ENCODE measurements around the gene SRSF2. TPM values are rescaled to one million over a fixed set of nuclear protein-coding genes. Genes with fewer than 3 reads are reported as not detected.
"Not testable (repeated sequence)": the region's sequence is repeated elsewhere in the genome, so short reads cannot be mapped to it uniquely, and the experiment has no call there.

The SRSF2 gene
- total and polyA plus RNA-seq, 8 donors = 41.6 to 144 (median 69.9) TPM

GRCh38 chr17:76723812-76724211 is 13.3 kb downstream of the SRSF2 start:
- peaks cover 14 to 33% (median 25%) of the 10 kb centered on the region in 3 donors for H3K4me1 ChIP-seq
- no peak for FAIRE-seq
- no peak overlapping the region for H3K4me3 ChIP-seq
- peaks cover 8 to 52% (median 44%) of the 10 kb centered on the region in 3 donors for H3K36me3 ChIP-seq
- H3K27me3 ChIP-seq = no peaks in the 10 kb centered on the region
- WGBS, 2 donors = 90 to 98% methylated on average over 9 of the region's 9 CpGs
- intact Hi-C loops (cut with DNase I) = no loop called here
- H3K27ac ChIP-seq = no peak overlapping the region
- H3K9me3 ChIP-seq = no peaks in the 10 kb centered on the region
- ATAC-seq = no peak
- no peak for TF ChIP-seq CTCF (IDR thresholded peaks at IDR 0.05)
- DNase-seq = no peak

GRCh38 chr17:76722977-76723376 is 14.2 kb downstream of the SRSF2 start:
- DNase-seq; H3K27me3 ChIP-seq; H3K4me3 ChIP-seq; ATAC-seq; intact Hi-C loops (cut with DNase I); H3K9me3 ChIP-seq; H3K27ac ChIP-seq; FAIRE-seq: not testable (repeated sequence)
- WGBS, 2 donors = 94 to 98% methylated on average over 8 of the region's 8 CpGs
- Histone ChIP-seq H3K36me3 (peaks cover 8 to 60% (median 46%) of the 10 kb centered on the region in 3 donors), H3K4me1 (peaks cover 14 to 32% (median 23%) of the 10 kb centered on the region in 3 donors)

GRCh38 chr17:76722279-76722678 is 14.9 kb downstream of the SRSF2 start:
- peaks cover 14 to 28% (median 16%) of the 10 kb centered on the region in 3 donors for H3K4me1 ChIP-seq
- no peak overlapping the region for H3K4me3 ChIP-seq
- H3K9me3 ChIP-seq = no peaks in the 10 kb centered on the region
- H3K27me3 ChIP-seq = no peaks in the 10 kb centered on the region
- no peak for TF ChIP-seq CTCF (IDR thresholded peaks at IDR 0.05)
- no peak for DNase-seq
- WGBS, 2 donors = 88 to 89% methylated on average over 8 of the region's 8 CpGs
- no peak for ATAC-seq
- H3K27ac ChIP-seq = no peak overlapping the region
- intact Hi-C loops (cut with DNase I) = no loop called here
- H3K36me3 ChIP-seq = peaks cover 8 to 67% (median 46%) of the 10 kb centered on the region in 3 donors
- FAIRE-seq = no peak

- H3K4me3 ChIP-seq = no peak overlapping the region
- no peak for TF ChIP-seq CTCF (IDR thresholded peaks at IDR 0.05)
- H3K9me3 ChIP-seq = no peaks in the 10 kb centered on the region
- H3K27me3 ChIP-seq = no peaks in the 10 kb centered on the region
- H3K4me1 ChIP-seq = peaks cover 14 to 28% (median 16%) of the 10 kb centered on the region in 3 donors
- DNase-seq (no peak), FAIRE-seq (no peak), ATAC-seq (no peak)
- H3K27ac ChIP-seq = no peak overlapping the region
- WGBS, 2 donors = 70 to 76% methylated on average over 10 of the region's 10 CpGs
- peaks cover 8 to 75% (median 48%) of the 10 kb centered on the region in 3 donors for H3K36me3 ChIP-seq
- intact Hi-C loops (cut with DNase I) = no loop called here
These were observed 15.7 kb downstream of the SRSF2 start for GRCh38 chr17:76721463-76721862.

GRCh38 chr17:76720941-76721340 is 16.2 kb downstream of the SRSF2 start:
- FAIRE-seq (no peak), DNase-seq (no peak)
- peaks cover 14 to 28% (median 16%) of the 10 kb centered on the region in 3 donors for H3K4me1 ChIP-seq

More at GRCh38 chr17:76720941-76721340, 16.2 kb downstream of the SRSF2 start:
- no peak for TF ChIP-seq CTCF (IDR thresholded peaks at IDR 0.05)
- WGBS, 2 donors = 84 to 88% methylated on average over 9 of the region's 9 CpGs
- Histone ChIP-seq H3K9me3 (no peaks in the 10 kb centered on the region), H3K36me3 (peaks cover 9 to 80% (median 52%) of the 10 kb centered on the region in 3 donors), H3K4me3 (no peak overlapping the region), H3K27me3 (no peaks in the 10 kb centered on the region), H3K27ac (no peak overlapping the region)
- intact Hi-C loops (cut with DNase I) = no loop called here
- no peak for ATAC-seq
